Sigmoid colon (tissue), 4 donors: ENCODE measurements around the gene IVNS1ABP.

ENCODE experiments used
- CTCF ChIP-seq, 4 experiments: fragments of 450-650 bp in 3 of 4; fragments of 200-600 bp in 1 of 4; IDR thresholded peaks; one replicate each; pipeline ENCODE4 v1.5.1; 2016 to 2019; ENCODE audit warnings: antibody characterized with exemption in 4 of 4, mild to moderate bottlenecking in 3 of 4, moderate library complexity in 2 of 4
- POLR2A ChIP-seq, 2 donors: fragments of 450-650 bp; IDR thresholded peaks; one replicate each; pipeline ENCODE4 v1.6.1; 2016; ENCODE audit warnings: antibody characterized with exemption in 2 of 2, mild to moderate bottlenecking in 2 of 2, moderate library complexity in 2 of 2
- POLR2AphosphoS5 ChIP-seq, 4 donors: sonication (generic); formaldehyde crosslinking; IDR thresholded peaks; one replicate each; pipeline ENCODE4 v1.6.1; 2017; ENCODE audit warnings: antibody characterized with exemption in 4 of 4

GRCh38 chr1:185297982-185298381 lies 19.1 kb downstream of the IVNS1ABP start:
- TF ChIP-seq CTCF (IDR thresholded peaks at IDR 0.05) (no peak), POLR2AphosphoS5 (IDR thresholded peaks at IDR 0.05) (no peak), POLR2A (IDR thresholded peaks at IDR 0.05) (no peak)
